ENCODE measurements around the gene DMRTC2. TPM values are rescaled to one million over a fixed set of nuclear protein-coding genes. Genes with fewer than 3 reads are reported as not detected.

The DMRTC2 gene
- polyA plus RNA-seq, 1 donor (not counting 4 experiments of a cell fraction or from before 2014, with no cell fraction given), result not detected

GRCh38 chr19:41868120-41868988, 23.5 kb downstream of the DMRTC2 start:
- H3K9ac ChIP-seq (ENCODE audit: control insufficient read depth, extremely low read depth, insufficient read depth, low read length), result no peak overlapping the region
- H3K9me3 ChIP-seq (ENCODE audit: control insufficient read depth, low read depth, low read length), result no peaks in the 10 kb centered on the region
- H3K27ac ChIP-seq (ENCODE audit: control insufficient read depth, insufficient read depth, low read length), result no peak overlapping the region
- peaks cover 1% of the 10 kb centered on the region for H3K4me1 ChIP-seq (ENCODE audit: control insufficient read depth, extremely low read depth, insufficient read depth, low read length)
- peaks cover 55 to 57% of the 10 kb centered on the region in 2 experiments for H3K36me3 ChIP-seq (ENCODE audit: control insufficient read depth in 2 of 2, extremely low read depth in 1 of 2, insufficient read depth in 2 of 2, low read length in 2 of 2)
- no peaks in the 10 kb centered on the region for H3K27me3 ChIP-seq (ENCODE audit: control insufficient read depth, extremely low read depth, insufficient read depth, low read length)
- FAIRE-seq (no peak), DNase-seq (ENCODE audit: low read depth, low spot score) (no peak)
- TF ChIP-seq CTCF (optimal IDR thresholded peaks at IDR 0.05 in 1 of 3, IDR thresholded peaks at IDR 0.05 in 1 of 3, conservative IDR thresholded peaks at IDR 0.05 in 1 of 3; ENCODE audit: extremely low read depth in 1 of 3, insufficient read depth in 2 of 3, low read length in 3 of 3), result no peak
- TF ChIP-seq EZH2 (IDR thresholded peaks at IDR 0.05; ENCODE audit: low read length), result no peak
- dilution Hi-C loops (cut with MboI; ENCODE audit: extremely low pct_ligation_motif_present, low sequenced_read_pairs), result no loop called here
- peaks cover 63% of the 10 kb centered on the region for H4K20me1 ChIP-seq (ENCODE audit: control insufficient read depth, extremely low read depth, insufficient read depth, low read length)
- peaks cover 2% of the 10 kb centered on the region for H3K9me1 ChIP-seq (ENCODE audit: control insufficient read depth, extremely low read depth, insufficient read depth, low read length)
- peaks cover 47% of the 10 kb centered on the region for H3K79me2 ChIP-seq (ENCODE audit: control insufficient read depth, insufficient read depth, low read length)
- no peak overlapping the region for H3K4me2 ChIP-seq (ENCODE audit: control insufficient read depth, extremely low read depth, insufficient read depth, low read depth, low read length)
- H2AFZ ChIP-seq (ENCODE audit: control insufficient read depth, low read length), result no peak overlapping the region
- H3K4me3 ChIP-seq (ENCODE audit: control insufficient read depth in 2 of 3, extremely low read depth in 1 of 3, insufficient read depth in 2 of 3, low read depth in 1 of 3, low read length in 3 of 3), result no peak overlapping the region

DNA sequence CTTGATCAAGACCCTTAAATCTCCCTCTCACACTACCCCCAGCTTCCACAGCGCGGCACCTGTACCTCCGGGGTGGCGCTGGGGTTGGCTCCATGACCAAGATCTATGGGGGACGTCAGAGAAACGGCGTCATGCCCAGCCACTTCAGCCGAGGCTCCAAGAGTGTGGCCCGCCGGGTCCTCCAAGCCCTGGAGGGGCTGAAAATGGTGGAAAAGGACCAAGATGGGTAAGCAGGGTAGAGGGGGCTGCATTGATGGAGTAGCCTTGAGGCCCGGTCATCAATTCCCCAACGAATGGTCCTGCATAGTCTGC, 24.1 kb downstream of the DMRTC2 start:
- Histone ChIP-seq H2AFZ (ENCODE audit: control insufficient read depth, low read length) (no peak overlapping the region), H3K9ac (ENCODE audit: control insufficient read depth, extremely low read depth, insufficient read depth, low read length) (no peak overlapping the region), H3K4me2 (ENCODE audit: control insufficient read depth, extremely low read depth, insufficient read depth, low read depth, low read length) (no peak overlapping the region), H3K27ac (ENCODE audit: control insufficient read depth, insufficient read depth, low read length) (no peak overlapping the region), H3K79me2 (ENCODE audit: control insufficient read depth, insufficient read depth, low read length) (peaks cover 41% of the 10 kb centered on the region), H3K9me3 (ENCODE audit: control insufficient read depth, low read depth, low read length) (no peaks in the 10 kb centered on the region), H3K9me1 (ENCODE audit: control insufficient read depth, extremely low read depth, insufficient read depth, low read length) (peaks cover 2% of the 10 kb centered on the region), H3K4me1 (ENCODE audit: control insufficient read depth, extremely low read depth, insufficient read depth, low read length) (no peaks in the 10 kb centered on the region), H3K27me3 (ENCODE audit: control insufficient read depth, extremely low read depth, insufficient read depth, low read length) (no peaks in the 10 kb centered on the region), H3K4me3 (ENCODE audit: control insufficient read depth in 2 of 3, extremely low read depth in 1 of 3, insufficient read depth in 2 of 3, low read depth in 1 of 3, low read length in 3 of 3) (no peak overlapping the region), H4K20me1 (ENCODE audit: control insufficient read depth, extremely low read depth, insufficient read depth, low read length) (peaks cover 61% of the 10 kb centered on the region), H3K36me3 (ENCODE audit: control insufficient read depth in 2 of 2, extremely low read depth in 1 of 2, insufficient read depth in 2 of 2, low read length in 2 of 2) (peaks cover 51 to 53% of the 10 kb centered on the region in 2 experiments)
- dilution Hi-C loops (cut with MboI; ENCODE audit: extremely low pct_ligation_motif_present, low sequenced_read_pairs), result no loop called here
- TF ChIP-seq CTCF (optimal IDR thresholded peaks at IDR 0.05 in 1 of 3, IDR thresholded peaks at IDR 0.05 in 1 of 3, conservative IDR thresholded peaks at IDR 0.05 in 1 of 3; ENCODE audit: extremely low read depth in 1 of 3, insufficient read depth in 2 of 3, low read length in 3 of 3), result no peak
- TF ChIP-seq EZH2 (IDR thresholded peaks at IDR 0.05; ENCODE audit: low read length), result no peak
- FAIRE-seq, result no peak
- no peak for DNase-seq (ENCODE audit: low read depth, low spot score)

Data from keratinocyte (primary cell).